HL-60 (cell line): ENCODE measurements around the gene TRAF3IP1.
A peak's percentile ranks its signal among the peaks of the same experiment; 100 is the strongest.

Source experiments
- GABPA ChIP-seq: IDR thresholded peaks from 2 replicates; pipeline ENCODE4 v1.6.1; 2012; ENCODE audit warnings: low read depth
- POLR2AphosphoS5 ChIP-seq: IDR thresholded peaks from 2 replicates; pipeline ENCODE4 v1.6.1; 2012; ENCODE audit warnings: low read depth
- TF ChIP-seq, protein P1 (sequence below): IDR thresholded peaks from 2 replicates; pipeline ENCODE4 v1.6.1; 2012; ENCODE audit warnings: low read depth; ENCODE audit not compliant: insufficient replicate concordance
- TF ChIP-seq, protein P2 (sequence below): IDR thresholded peaks from one replicate; pipeline ENCODE4 v1.5.1; 2011; ENCODE audit warnings: low read length, control low read depth, inconsistent platforms; ENCODE audit not compliant: insufficient read depth

DNA sequence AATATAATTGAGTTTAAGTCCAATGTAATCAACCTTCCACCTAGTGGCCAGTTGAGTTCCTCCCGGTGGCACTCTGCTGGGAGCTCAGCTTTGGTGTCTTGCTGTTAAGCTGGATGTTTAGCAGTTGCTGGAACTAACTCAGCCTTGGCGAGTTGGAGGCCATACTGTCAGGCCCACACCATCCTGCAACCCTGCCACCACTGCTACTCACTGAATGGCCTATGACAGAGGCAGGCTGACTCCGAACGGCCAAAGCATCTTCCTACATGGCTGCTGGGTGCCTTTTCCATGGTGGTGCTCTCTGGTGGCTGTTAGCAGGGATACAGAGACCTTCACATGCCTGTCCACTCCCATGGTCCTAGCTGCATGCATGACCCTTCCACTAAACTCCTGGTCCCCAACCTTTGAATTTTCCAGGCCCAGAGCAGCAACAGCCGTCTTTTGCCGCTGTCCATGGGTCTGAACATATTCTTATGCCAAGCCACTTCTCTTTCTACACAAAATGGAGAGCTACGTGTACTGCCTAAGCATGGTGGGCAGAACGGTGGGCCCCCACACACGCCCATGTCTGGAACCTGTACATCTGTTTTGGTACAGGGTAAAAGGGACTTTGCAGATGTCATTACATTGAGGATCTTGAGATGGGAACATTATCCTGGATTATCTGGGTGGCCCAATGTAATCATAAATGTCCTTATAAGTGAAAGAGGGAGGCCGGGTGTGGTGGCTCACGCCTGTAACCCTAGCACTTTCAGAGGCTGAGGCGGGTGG, 15.0 kb upstream of the TRAF3IP1 start:
- TF ChIP-seq, protein P1, sequence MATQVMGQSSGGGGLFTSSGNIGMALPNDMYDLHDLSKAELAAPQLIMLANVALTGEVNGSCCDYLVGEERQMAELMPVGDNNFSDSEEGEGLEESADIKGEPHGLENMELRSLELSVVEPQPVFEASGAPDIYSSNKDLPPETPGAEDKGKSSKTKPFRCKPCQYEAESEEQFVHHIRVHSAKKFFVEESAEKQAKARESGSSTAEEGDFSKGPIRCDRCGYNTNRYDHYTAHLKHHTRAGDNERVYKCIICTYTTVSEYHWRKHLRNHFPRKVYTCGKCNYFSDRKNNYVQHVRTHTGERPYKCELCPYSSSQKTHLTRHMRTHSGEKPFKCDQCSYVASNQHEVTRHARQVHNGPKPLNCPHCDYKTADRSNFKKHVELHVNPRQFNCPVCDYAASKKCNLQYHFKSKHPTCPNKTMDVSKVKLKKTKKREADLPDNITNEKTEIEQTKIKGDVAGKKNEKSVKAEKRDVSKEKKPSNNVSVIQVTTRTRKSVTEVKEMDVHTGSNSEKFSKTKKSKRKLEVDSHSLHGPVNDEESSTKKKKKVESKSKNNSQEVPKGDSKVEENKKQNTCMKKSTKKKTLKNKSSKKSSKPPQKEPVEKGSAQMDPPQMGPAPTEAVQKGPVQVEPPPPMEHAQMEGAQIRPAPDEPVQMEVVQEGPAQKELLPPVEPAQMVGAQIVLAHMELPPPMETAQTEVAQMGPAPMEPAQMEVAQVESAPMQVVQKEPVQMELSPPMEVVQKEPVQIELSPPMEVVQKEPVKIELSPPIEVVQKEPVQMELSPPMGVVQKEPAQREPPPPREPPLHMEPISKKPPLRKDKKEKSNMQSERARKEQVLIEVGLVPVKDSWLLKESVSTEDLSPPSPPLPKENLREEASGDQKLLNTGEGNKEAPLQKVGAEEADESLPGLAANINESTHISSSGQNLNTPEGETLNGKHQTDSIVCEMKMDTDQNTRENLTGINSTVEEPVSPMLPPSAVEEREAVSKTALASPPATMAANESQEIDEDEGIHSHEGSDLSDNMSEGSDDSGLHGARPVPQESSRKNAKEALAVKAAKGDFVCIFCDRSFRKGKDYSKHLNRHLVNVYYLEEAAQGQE: peak; percentile 77
- TF ChIP-seq POLR2AphosphoS5: no peak
- TF ChIP-seq, protein P2, sequence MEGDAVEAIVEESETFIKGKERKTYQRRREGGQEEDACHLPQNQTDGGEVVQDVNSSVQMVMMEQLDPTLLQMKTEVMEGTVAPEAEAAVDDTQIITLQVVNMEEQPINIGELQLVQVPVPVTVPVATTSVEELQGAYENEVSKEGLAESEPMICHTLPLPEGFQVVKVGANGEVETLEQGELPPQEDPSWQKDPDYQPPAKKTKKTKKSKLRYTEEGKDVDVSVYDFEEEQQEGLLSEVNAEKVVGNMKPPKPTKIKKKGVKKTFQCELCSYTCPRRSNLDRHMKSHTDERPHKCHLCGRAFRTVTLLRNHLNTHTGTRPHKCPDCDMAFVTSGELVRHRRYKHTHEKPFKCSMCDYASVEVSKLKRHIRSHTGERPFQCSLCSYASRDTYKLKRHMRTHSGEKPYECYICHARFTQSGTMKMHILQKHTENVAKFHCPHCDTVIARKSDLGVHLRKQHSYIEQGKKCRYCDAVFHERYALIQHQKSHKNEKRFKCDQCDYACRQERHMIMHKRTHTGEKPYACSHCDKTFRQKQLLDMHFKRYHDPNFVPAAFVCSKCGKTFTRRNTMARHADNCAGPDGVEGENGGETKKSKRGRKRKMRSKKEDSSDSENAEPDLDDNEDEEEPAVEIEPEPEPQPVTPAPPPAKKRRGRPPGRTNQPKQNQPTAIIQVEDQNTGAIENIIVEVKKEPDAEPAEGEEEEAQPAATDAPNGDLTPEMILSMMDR: peak; percentile 7
- no peak for TF ChIP-seq GABPA
